Raji (cell line): Measurements from ENCODE around the gene PGC.

Source experiments
- POLR2A ChIP-seq: IDR thresholded peaks from 2 replicates; pipeline ENCODE4 v1.6.1; 2011; ENCODE audit warnings: low read depth, low read length, control low read depth; ENCODE audit not compliant: insufficient read depth

PGC gene

GRCh38 chr6:41780551-41781365 lies 33.6 kb upstream of the PGC start, which contains the start of gene PRICKLE4:
Gene PRICKLE4 (plus strand): TSS chr6:41780782. CDS start chr6:41783474, 2,692 bp downstream.
- no peak for TF ChIP-seq POLR2A

- peak; percentile 50 for TF ChIP-seq POLR2A
Observed at GRCh38 chr6:41779788-41780550, 32.8 kb upstream of the PGC start, which contains the start of gene FRS3. Gene FRS3 (minus strand): TSS chr6:41779900. CDS start chr6:41776987, 2,913 bp downstream.

DNA sequence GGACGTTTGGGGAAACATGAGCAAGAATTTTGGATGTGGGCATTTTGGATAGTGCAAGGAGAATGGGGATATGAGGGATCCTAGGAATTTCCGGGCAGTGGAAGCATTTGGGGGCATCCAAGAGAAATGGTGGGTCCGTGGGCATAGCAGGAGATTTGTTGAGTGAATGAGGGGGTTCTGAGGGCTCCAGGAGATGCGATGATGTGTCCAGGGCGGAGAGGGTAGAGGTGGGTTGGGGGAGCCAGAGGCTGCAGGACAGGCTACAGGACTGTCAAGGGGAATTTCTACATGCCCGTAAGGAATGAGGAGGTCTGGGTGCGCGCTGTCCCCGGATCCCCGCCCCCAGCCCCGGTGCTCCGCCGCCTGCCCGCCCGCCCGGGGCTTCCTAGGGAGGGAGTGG lies 32.1 kb upstream of the PGC start:
- no peak for TF ChIP-seq POLR2A

DNA sequence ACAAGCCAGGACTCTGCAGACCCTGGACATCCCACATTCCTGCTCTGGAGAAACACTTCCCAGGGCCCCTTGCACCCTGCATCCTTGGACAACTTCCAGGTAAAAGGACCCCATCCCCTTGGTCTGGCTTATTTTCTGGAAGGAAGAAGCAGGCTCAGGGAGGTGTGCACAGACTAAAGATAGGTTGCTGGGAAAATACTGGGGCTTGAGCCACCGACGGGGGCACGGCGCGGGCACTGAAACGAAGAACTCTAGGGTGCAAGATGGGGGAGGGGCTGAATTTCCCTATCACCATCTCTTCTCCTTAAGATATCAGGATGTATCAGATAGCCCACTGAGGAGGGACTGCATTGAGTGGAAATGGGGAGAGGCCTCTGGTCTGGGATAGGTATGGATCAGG lies 31.7 kb upstream of the PGC start:
- TF ChIP-seq POLR2A, result no peak

DNA sequence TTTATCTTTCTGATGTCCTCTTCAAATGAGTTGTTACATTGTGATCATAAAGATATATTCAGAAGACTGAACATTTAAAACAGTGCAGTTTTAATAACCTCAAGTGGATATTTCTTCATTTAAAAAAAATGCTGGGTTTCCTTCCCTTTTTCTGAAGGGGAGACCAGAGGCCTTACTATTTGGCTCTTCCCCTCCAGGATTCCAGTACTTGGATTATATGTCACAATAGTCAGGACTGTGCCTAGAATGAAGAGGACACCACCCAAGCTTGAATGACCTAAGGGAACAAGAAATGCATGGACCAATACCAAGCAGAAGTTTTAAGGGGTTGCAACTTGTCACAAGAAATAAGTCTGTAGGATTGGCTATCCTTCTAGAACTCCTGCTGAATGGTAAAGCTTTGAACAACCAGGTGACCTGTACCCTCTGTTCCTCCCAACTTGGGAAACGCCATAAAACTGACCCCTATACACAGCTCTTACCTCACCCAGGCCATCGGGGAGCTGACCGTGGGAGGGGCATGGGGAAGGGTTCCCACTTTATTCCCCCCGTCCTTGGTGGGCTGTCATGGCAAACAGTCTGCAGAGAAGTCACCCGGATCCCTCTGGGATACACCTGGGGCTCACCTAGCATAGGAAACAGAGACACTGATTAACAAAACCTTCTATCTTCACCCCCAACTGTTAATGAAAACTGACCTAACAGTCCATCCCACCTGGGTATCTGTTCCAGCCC lies 30.5 kb upstream of the PGC start:
- no peak for TF ChIP-seq POLR2A

DNA sequence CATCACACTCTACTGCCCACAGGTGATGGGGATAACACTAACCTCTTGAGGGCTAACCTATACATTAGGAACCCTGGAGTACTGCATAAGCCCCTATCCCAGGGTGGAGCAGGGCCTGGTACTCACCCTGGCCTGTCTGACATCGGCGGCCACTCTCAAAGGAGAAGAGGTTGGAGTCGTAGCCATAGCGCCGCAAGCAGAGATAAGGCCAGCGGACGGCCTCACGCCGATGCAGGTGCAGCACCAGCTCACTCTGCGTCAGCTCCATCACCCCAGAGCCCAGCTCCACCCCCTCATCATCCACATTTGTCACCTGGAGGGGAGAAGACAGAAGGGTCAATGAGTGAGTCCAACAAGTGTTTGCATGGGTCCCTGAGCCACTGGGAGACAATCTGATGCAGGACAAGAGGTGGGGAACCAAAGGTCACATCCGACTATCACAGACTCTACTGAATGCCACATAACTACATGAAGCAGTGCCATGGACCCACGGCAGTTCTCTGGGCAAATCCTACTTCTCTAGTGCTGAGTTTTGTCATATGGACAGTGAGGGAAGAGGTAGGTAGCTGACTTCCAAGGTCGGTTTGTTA lies 28.2 kb upstream of the PGC start:
- TF ChIP-seq POLR2A, result no peak

GRCh38 chr6:41774841-41775240 lies 27.6 kb upstream of the PGC start:
- no peak for TF ChIP-seq POLR2A

GRCh38 chr6:41771058-41771983 lies 24.1 kb upstream of the PGC start:
- TF ChIP-seq POLR2A, result no peak

DNA sequence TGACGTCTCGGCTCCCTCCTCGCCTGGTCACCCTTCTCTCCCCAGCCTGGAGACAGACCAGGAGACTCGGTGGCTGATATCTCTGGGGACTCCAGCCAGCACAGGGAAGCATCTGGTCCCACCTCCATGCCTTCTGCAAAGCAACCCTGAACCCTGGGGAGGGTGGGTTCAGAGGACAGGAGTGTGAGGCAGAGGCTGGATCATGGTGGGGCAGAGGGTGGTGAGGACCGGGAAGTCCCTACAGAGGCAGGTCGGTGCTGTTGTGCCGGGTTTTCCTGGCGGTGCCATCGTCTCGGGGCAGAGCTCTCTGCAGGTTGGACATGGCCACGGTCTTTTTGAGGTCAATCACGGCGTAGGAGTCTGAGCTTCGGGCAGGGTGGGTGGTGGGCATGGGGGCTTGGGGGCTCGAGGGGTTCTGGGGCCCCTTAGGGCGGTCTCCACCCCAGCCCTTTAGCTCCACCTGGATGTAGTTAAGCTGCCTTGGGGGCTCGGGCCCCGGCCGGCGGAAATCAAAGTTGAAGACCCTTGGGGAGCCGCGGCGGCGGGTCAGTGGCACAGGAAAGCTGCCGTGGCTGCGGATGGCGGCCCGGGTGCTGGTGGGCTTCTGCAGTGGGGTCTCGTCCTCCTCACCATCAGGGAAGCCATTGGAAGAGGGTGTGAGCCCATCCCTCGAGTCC lies 23.3 kb upstream of the PGC start:
- TF ChIP-seq POLR2A, result no peak

DNA sequence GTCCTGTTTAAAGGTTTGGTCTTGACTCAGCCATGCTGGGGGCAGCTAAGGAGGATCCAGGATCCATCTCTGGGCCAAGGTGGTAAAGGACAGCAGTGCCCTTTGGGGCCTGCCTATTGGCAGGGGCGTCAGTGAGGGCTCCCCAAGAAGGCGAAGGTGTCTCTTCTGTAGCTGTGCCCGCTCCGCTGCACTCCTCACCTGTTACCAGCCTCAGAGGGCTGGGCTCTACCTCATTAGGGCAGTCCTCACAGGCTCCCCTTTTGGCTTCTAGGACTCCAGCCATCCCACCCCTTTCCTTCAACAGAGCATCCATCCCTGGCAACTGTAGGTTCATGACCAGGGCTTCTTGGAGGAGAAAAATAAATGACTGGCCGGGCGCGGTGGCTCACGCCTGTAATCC lies 22.2 kb upstream of the PGC start:
- no peak for TF ChIP-seq POLR2A

- no peak for TF ChIP-seq POLR2A
Observed at GRCh38 chr6:41768545-41769308, 21.5 kb upstream of the PGC start.

DNA sequence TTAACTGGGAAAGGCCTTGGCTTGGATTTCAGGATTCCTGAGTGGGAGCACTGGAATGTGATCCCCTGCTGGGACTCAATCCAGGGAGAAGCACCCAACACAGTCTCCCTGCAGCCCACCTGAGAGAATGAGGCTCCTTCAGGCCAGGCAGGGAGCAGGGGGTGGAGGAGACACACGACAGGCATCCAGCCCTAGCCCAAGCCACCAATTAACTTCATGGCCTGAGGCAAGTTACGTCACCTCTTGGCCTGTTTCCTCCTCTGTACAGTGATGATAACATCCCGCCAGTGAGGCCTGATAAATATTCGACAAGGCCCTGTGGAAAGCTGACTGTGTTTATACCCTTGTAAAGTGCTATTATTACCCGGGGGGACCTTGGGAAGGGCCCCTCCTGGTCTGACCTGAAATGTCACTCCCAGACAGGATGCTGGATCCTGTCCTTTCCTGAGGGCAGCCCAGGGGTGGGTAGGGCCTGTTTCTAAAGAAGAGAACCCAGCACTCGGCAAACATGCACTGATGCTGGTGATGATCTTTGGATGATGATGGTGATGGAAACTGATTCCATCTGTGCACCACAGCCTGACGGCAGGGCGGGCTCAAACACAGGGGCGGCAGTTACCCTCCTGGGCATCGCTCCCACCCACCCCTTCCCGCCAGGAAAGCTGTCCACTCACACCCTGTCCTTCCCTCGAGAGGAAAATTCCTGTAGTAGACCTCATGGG lies 20.1 kb upstream of the PGC start:
- TF ChIP-seq POLR2A, result no peak
